C1 segment of cervical spinal cord (tissue), 14 donors: ENCODE measurements around the gene TXNL1.
"Not testable (repeated sequence)": the region's sequence is repeated elsewhere in the genome, so short reads cannot be mapped to it uniquely, and the experiment has no call there.

Source experiments
- DNase-seq, 14 donors: peaks; one replicate each; lab custom pipeline; 2025; lab: John Stamatoyannopoulos, UW

The TXNL1 gene

GRCh38 chr18:56645415-56646016 lies 7.1 kb upstream of the TXNL1 start:
- DNase-seq, result no peak

GRCh38 chr18:56643381-56643780 lies 5.0 kb upstream of the TXNL1 start:
- DNase-seq, result no peak

- DNase-seq, result no peak
Observed at GRCh38 chr18:56641714-56642337, 3.4 kb upstream of the TXNL1 start.

GRCh38 chr18:56639571-56639970 lies 1.2 kb upstream of the TXNL1 start:
- no peak for DNase-seq

- no peak for DNase-seq
Observed at GRCh38 chr18:56639104-56639381, 651 bp upstream of the TXNL1 start.

GRCh38 chr18:56637711-56638231 lies 621 bp downstream of the TXNL1 start:
- peak in 4 of 14 donors; percentile 27 to 75 (median 50) for DNase-seq

GRCh38 chr18:56637176-56637575 lies 1.2 kb downstream of the TXNL1 start:
- no peak for DNase-seq

GRCh38 chr18:56635007-56635406 lies 3.4 kb downstream of the TXNL1 start:
- no peak for DNase-seq

GRCh38 chr18:56632070-56633022 lies 6.0 kb downstream of the TXNL1 start:
- DNase-seq, result no peak

GRCh38 chr18:56627991-56628390 lies 10.4 kb downstream of the TXNL1 start:
- no peak for DNase-seq

GRCh38 chr18:56615738-56616520 lies 22.5 kb downstream of the TXNL1 start:
- no peak for DNase-seq

- DNase-seq, result no peak
Observed at GRCh38 chr18:56606618-56607017, 31.8 kb downstream of the TXNL1 start.

- no peak for DNase-seq
Observed at GRCh38 chr18:56598422-56598821, 40.0 kb downstream of the TXNL1 start.

GRCh38 chr18:56593906-56594305 lies 44.5 kb downstream of the TXNL1 start:
- no peak for DNase-seq

GRCh38 chr18:56580026-56580425 lies 58.4 kb downstream of the TXNL1 start:
- DNase-seq, result no peak

- DNase-seq, result no peak
Observed at GRCh38 chr18:56579451-56579850, 58.9 kb downstream of the TXNL1 start.

GRCh38 chr18:56576826-56577573 lies 61.4 kb downstream of the TXNL1 start:
- peak in 2 of 14 donors; percentile 18 to 85 for DNase-seq

GRCh38 chr18:56575819-56576663 lies 62.4 kb downstream of the TXNL1 start:
- peak in 2 of 14 donors; percentile 6 to 69 for DNase-seq

- no peak for DNase-seq
Observed at GRCh38 chr18:56574861-56575260, 63.5 kb downstream of the TXNL1 start.

GRCh38 chr18:56572267-56572666 lies 66.1 kb downstream of the TXNL1 start:
- DNase-seq, result not testable (repeated sequence)
